Measurements from ENCODE around the gene C2CD5. TPM values are rescaled to one million over a fixed set of nuclear protein-coding genes. Genes with fewer than 3 reads are reported as not detected.

Gene C2CD5
- total and polyA plus RNA-seq, 2 donors from 2014 or later: 19.4 to 48.4 TPM

- H3K4me3 ChIP-seq (ENCODE audit: low read length in 3 of 3): peak overlapping the region; percentile 81 to 93 (median 92)
- peak overlapping the region; percentile 67 to 89 (median 88) for H3K9ac ChIP-seq (ENCODE audit: low read length in 3 of 3)
- FAIRE-seq (no peak), DNase-seq (peak; percentile 86 to 91 (median 89))
- TF ChIP-seq CTCF (IDR thresholded peaks at IDR 0.05; ENCODE audit: borderline replicate concordance, extremely low read depth, insufficient read depth): no peak
- peaks cover 0 to 20% (median 14%) of the 10 kb centered on the region in 3 donors for H3K4me1 ChIP-seq (ENCODE audit: control insufficient read depth in 2 of 3, insufficient read depth in 2 of 3, low read depth in 1 of 3, low read length in 3 of 3)
- no peaks in the 10 kb centered on the region for H3K9me3 ChIP-seq (ENCODE audit: control insufficient read depth in 2 of 3, insufficient read depth in 1 of 3, low read length in 3 of 3)
- peaks cover 0 to 2% (median 0%) of the 10 kb centered on the region in 3 donors for H3K36me3 ChIP-seq (ENCODE audit: control insufficient read depth in 2 of 3, insufficient read depth in 3 of 3, low read length in 3 of 3)
- peak overlapping the region; percentile 84 to 97 for H3K27ac ChIP-seq (ENCODE audit: low read depth in 2 of 2, low read length in 2 of 2)
- no peaks in the 10 kb centered on the region for H3K27me3 ChIP-seq (ENCODE audit: control insufficient read depth, insufficient read depth, low read length)
- intact Hi-C loops (cut with DNase I): loop anchor here (5.0 kb wide), 1 partner anchor 89 kb away; no protein-coding TSS in a partner anchor
Measured at GRCh38 chr12:22543246-22544037, 900 bp downstream of the C2CD5 start.

DNA sequence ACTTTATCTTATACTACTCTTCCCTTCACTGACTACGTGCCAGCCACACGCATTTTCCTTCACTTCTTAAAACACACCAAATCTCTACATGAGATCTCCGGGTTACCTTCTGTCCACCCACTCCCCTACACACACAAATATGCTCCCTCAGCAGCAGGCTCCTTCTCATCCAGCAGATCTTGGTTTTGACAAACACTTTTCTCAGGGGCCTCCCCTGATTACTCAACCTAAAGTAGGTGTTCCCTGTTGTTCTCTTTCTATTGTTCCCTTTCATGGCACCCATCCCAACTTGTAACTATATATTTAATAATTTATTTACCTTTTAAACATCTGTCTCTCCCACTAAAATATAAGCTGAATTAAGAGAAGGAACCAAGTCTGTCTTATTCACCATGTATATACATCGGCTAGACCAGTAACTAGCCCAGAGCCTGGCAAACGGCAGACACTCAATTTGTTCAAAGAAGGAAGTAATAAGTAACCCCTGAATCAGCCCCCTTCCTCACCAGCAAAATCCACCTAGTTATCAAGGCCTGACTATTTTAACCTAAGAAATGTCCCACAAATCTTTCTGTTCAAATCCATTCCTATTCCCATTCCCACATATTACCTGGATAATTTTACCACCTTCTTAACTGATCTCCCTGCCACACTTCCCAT, 2.7 kb downstream of the C2CD5 start:
- Histone ChIP-seq H3K27ac (ENCODE audit: low read depth in 2 of 2, low read length in 2 of 2) (no peak overlapping the region), H3K9me3 (ENCODE audit: control insufficient read depth in 2 of 3, insufficient read depth in 1 of 3, low read length in 3 of 3) (no peaks in the 10 kb centered on the region), H3K4me1 (ENCODE audit: control insufficient read depth in 2 of 3, insufficient read depth in 2 of 3, low read depth in 1 of 3, low read length in 3 of 3) (peaks cover 0 to 23% (median 14%) of the 10 kb centered on the region in 3 donors), H3K9ac (ENCODE audit: low read length in 3 of 3) (no peak overlapping the region), H3K4me3 (ENCODE audit: low read length in 3 of 3) (no peak overlapping the region), H3K36me3 (ENCODE audit: control insufficient read depth in 2 of 3, insufficient read depth in 3 of 3, low read length in 3 of 3) (peaks cover 0 to 2% (median 0%) of the 10 kb centered on the region in 3 donors), H3K27me3 (ENCODE audit: control insufficient read depth, insufficient read depth, low read length) (no peaks in the 10 kb centered on the region)
- DNase-seq (no peak), FAIRE-seq (no peak)
- intact Hi-C loops (cut with DNase I): loop anchor here (5.0 kb wide), 1 partner anchor 91 kb away; no protein-coding TSS in a partner anchor
- TF ChIP-seq CTCF (IDR thresholded peaks at IDR 0.05; ENCODE audit: borderline replicate concordance, extremely low read depth, insufficient read depth): no peak

DNA sequence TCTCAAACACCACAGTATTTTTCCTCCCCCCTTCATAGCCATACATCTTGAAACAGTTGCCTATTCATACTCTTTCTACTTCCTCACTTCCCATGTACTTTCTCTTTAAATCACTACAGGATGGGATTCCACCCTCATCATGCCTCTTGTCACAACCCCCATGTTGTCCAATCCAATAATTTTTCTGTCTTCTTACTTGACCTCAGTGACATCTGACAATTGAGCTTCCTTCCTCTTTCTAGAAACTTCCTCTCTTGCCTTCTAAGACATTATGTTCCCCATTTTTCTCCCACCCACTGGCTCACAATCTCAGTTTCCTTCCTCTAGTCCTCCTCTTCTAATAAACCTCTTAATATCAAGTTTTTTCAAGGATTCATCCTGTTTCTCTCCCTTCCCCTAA, 5.3 kb downstream of the C2CD5 start:
- peaks cover 0 to 2% (median 0%) of the 10 kb centered on the region in 3 donors for H3K36me3 ChIP-seq (ENCODE audit: control insufficient read depth in 2 of 3, insufficient read depth in 3 of 3, low read length in 3 of 3)
- no peak for FAIRE-seq
- TF ChIP-seq CTCF (IDR thresholded peaks at IDR 0.05; ENCODE audit: borderline replicate concordance, extremely low read depth, insufficient read depth): no peak
- H3K4me3 ChIP-seq (ENCODE audit: low read length in 3 of 3): no peak overlapping the region
- no peak overlapping the region for H3K9ac ChIP-seq (ENCODE audit: low read length in 3 of 3)
- no peaks in the 10 kb centered on the region for H3K9me3 ChIP-seq (ENCODE audit: control insufficient read depth in 2 of 3, insufficient read depth in 1 of 3, low read length in 3 of 3)
- peaks cover 0 to 23% (median 14%) of the 10 kb centered on the region in 3 donors for H3K4me1 ChIP-seq (ENCODE audit: control insufficient read depth in 2 of 3, insufficient read depth in 2 of 3, low read depth in 1 of 3, low read length in 3 of 3)
- no peak overlapping the region for H3K27ac ChIP-seq (ENCODE audit: low read depth in 2 of 2, low read length in 2 of 2)
- no peaks in the 10 kb centered on the region for H3K27me3 ChIP-seq (ENCODE audit: control insufficient read depth, insufficient read depth, low read length)
- intact Hi-C loops (cut with DNase I): no loop called here
- no peak for DNase-seq

All from kidney (tissue), 14 donors.